T-cell (primary cell): ENCODE data around the gene TBCA. TPM values are rescaled to one million over a fixed set of nuclear protein-coding genes. Genes with fewer than 3 reads are reported as not detected.

Source experiments
- ATAC-seq, 4 experiments: fragments of 200-7000 bp in 3 of 4; fragments of 150-1000 bp in 1 of 4; cut with Tn5 transposase; replicated peaks in 1 of 4; 1 replicate in 3 of 4; 2 replicates in 1 of 4; pipeline ENCODE4 v1.10.0; 2021; ENCODE audit warnings: moderate library complexity in 3 of 4, mild to moderate bottlenecking in 2 of 4, moderate number of reproducible peaks in 1 of 4
- CTCF ChIA-PET, 2 donors: fragments of 300-600 bp; sonication (Branson Sonifier 250); formaldehyde crosslinking; loops; one replicate each; lab custom pipeline; 2022; ENCODE audit warnings: antibody characterized with exemption in 2 of 2; lab: Charles Lee
- POLR2A ChIA-PET, 2 donors: fragments of 300-600 bp; sonication (Branson Sonifier 250); formaldehyde crosslinking; loops; one replicate each; lab custom pipeline; 2022; ENCODE audit warnings: antibody characterized with exemption in 2 of 2; lab: Charles Lee
- DNase-seq, 35 experiments: peaks; one replicate each; pipeline versions ENCODE4 v3.0.0 to v3.0.0-alpha.2; 2013 to 2023
- H3K27ac ChIP-seq: one replicate; pipeline ENCODE4 v1.5.1; 2013; ENCODE audit warnings: low read length
- H3K27me3 ChIP-seq, 2 experiments: replicated peaks in 1 of 2; 1 replicate in 1 of 2; 2 replicates in 1 of 2; pipeline versions ENCODE4 v1.6.1 to v1.7.0; 2013; ENCODE audit warnings: low read length in 1 of 2, mixed read lengths in 1 of 2; ENCODE audit not compliant: control insufficient read depth in 2 of 2, insufficient read depth in 2 of 2; ENCODE audit errors: extremely low read depth in 1 of 2
- H3K36me3 ChIP-seq, 2 donors: 1 replicate in 1 of 2; 2 replicates in 1 of 2; pipeline versions ENCODE4 v1.6.1 to v1.7.0; 2013; ENCODE audit warnings: low read length in 1 of 2; ENCODE audit not compliant: control insufficient read depth in 2 of 2, insufficient read depth in 1 of 2; ENCODE audit errors: extremely low read depth in 1 of 2
- H3K4me1 ChIP-seq, 2 experiments: 1 replicate in 1 of 2; 2 replicates in 1 of 2; pipeline versions ENCODE4 v1.6.1 to v1.7.0; 2013; ENCODE audit warnings: low read length in 2 of 2, mixed read lengths in 1 of 2; ENCODE audit not compliant: insufficient read depth in 2 of 2, control insufficient read depth in 1 of 2; ENCODE audit errors: extremely low read depth in 1 of 2
- H3K4me3 ChIP-seq, 2 donors: 1 replicate in 1 of 2; 2 replicates in 1 of 2; pipeline versions ENCODE4 v1.5.1 to v1.7.0; 2013; ENCODE audit warnings: mild to moderate bottlenecking in 2 of 2, low read length in 1 of 2, moderate library complexity in 1 of 2; ENCODE audit not compliant: control insufficient read depth in 1 of 2; ENCODE audit errors: extremely low read depth in 1 of 2
- H3K9me3 ChIP-seq: 2 replicates; pipeline ENCODE4 v1.7.0; 2013
- H3K27ac Mint-ChIP-seq, 2 donors: one replicate each; pipeline ENCODE4 v1.8.0; 2020 to 2021; ENCODE audit warnings: mild to moderate bottlenecking in 2 of 2, mixed read lengths in 2 of 2
- H3K27me3 Mint-ChIP-seq, 2 donors: one replicate each; pipeline ENCODE4 v1.8.0; 2021 to 2022; ENCODE audit warnings: mixed read lengths in 2 of 2
- H3K36me3 Mint-ChIP-seq: one replicate; pipeline ENCODE4 v1.8.0; 2021; ENCODE audit warnings: mixed read lengths
- H3K4me1 Mint-ChIP-seq, 3 donors: one replicate each; pipeline ENCODE4 v1.8.0; 2020 to 2022; ENCODE audit warnings: mixed read lengths in 3 of 3, mild to moderate bottlenecking in 1 of 3
- H3K4me3 Mint-ChIP-seq, 3 donors: one replicate each; pipeline ENCODE4 v1.8.0; 2020 to 2022; ENCODE audit warnings: mild to moderate bottlenecking in 3 of 3, mixed read lengths in 3 of 3, moderate library complexity in 3 of 3
- H3K9me3 Mint-ChIP-seq, 3 donors: one replicate each; pipeline ENCODE4 v1.8.0; 2020 to 2022; ENCODE audit warnings: mixed read lengths in 3 of 3
- WGBS: methylation state at CpG from one replicate; pipeline ENCODE4 v1.1.5; 2013; ENCODE audit warnings: missing lambda C conversion rate; ENCODE audit not compliant: insufficient coverage; 5-methylcytosine and 5-hydroxymethylcytosine counted together
- total RNA-seq, 35 experiments: library from RNA in 6 of 35; stranded (reverse) in 6 of 35; fragments of 120-200 nt in 1 of 35; gene quantifications; one replicate each; pipeline versions ENCODE4 v1.2.1 to v1.2.4 and lab custom pipeline; 2013 to 2026

Gene TBCA
- total RNA-seq, 5 donors from 2014 or later (not counting 1 experiment from before 2014, with no cell fraction given) = 81.5 to 114 (median 93.4) TPM

GRCh38 chr5:77697692-77698091, 78.4 kb downstream of the TBCA start:
- H3K9me3 Mint-ChIP-seq = no peaks in the 10 kb centered on the region

GRCh38 chr5:77696120-77696519, 80.0 kb downstream of the TBCA start:
- no CpG with 5 or more reads among the region's 1 CpG for WGBS
- ATAC-seq = no peak
- Mint-ChIP-seq H3K4me3 (no peak overlapping the region), H3K27ac (no peak overlapping the region), H3K4me1 (peaks cover 20 to 36% (median 31%) of the 10 kb centered on the region in 3 donors), H3K9me3 (no peaks in the 10 kb centered on the region), H3K36me3 (peaks cover 64% of the 10 kb centered on the region), H3K27me3 (no peaks in the 10 kb centered on the region)
- DNase-seq = no peak
- Histone ChIP-seq H3K27me3 (no peaks in the 10 kb centered on the region), H3K36me3 (peaks cover 0 to 10% of the 10 kb centered on the region in 2 donors), H3K27ac (no peak overlapping the region), H3K4me3 (no peak overlapping the region), H3K4me1 (no peaks in the 10 kb centered on the region), H3K9me3 (no peaks in the 10 kb centered on the region)
- ChIA-PET CTCF (interaction anchor here in 1 of 2 donors (1.2 kb wide), 1 partner anchor 9 kb away, joined by 3 read pairs; no protein-coding TSS in a partner anchor), POLR2A (interaction anchor here in 1 of 2 donors (0.6 kb wide), 1 partner anchor 32 kb away, joined by 3 read pairs; no protein-coding TSS in a partner anchor)

More at GRCh38 chr5:77697692-77698091, 78.4 kb downstream of the TBCA start:
- H3K27me3 ChIP-seq = no peaks in the 10 kb centered on the region
- no peak overlapping the region for H3K4me3 ChIP-seq
- WGBS = 100% methylated on average over 2 of the region's 3 CpGs
- ChIA-PET CTCF (no interaction called here), POLR2A (no interaction called here)
- H3K27ac Mint-ChIP-seq = no peak overlapping the region
- no peak overlapping the region for H3K27ac ChIP-seq
- peaks cover 20 to 37% (median 31%) of the 10 kb centered on the region in 3 donors for H3K4me1 Mint-ChIP-seq
- no peaks in the 10 kb centered on the region for H3K9me3 ChIP-seq
- peaks cover 0 to 6% of the 10 kb centered on the region in 2 donors for H3K36me3 ChIP-seq
- DNase-seq (no peak), ATAC-seq (no peak)
- H3K4me3 Mint-ChIP-seq = no peak overlapping the region
- H3K27me3 Mint-ChIP-seq = no peaks in the 10 kb centered on the region
- peaks cover 68% of the 10 kb centered on the region for H3K36me3 Mint-ChIP-seq
- no peaks in the 10 kb centered on the region for H3K4me1 ChIP-seq

- H3K9me3 Mint-ChIP-seq = no peaks in the 10 kb centered on the region
- peaks cover 56% of the 10 kb centered on the region for H3K36me3 Mint-ChIP-seq
- no peaks in the 10 kb centered on the region for H3K9me3 ChIP-seq
- no peaks in the 10 kb centered on the region for H3K27me3 ChIP-seq
- H3K4me1 Mint-ChIP-seq = peaks cover 14 to 22% (median 20%) of the 10 kb centered on the region in 3 donors
- no peaks in the 10 kb centered on the region for H3K4me1 ChIP-seq
- ATAC-seq = no peak
- H3K4me3 Mint-ChIP-seq = no peak overlapping the region
- ChIA-PET POLR2A (no interaction called here), CTCF (no interaction called here)
- peaks cover 0 to 12% of the 10 kb centered on the region in 2 donors for H3K36me3 ChIP-seq
- H3K27ac Mint-ChIP-seq = no peak overlapping the region
- DNase-seq = no peak
- H3K4me3 ChIP-seq = no peak overlapping the region
- no peaks in the 10 kb centered on the region for H3K27me3 Mint-ChIP-seq
- H3K27ac ChIP-seq = no peak overlapping the region
- no CpG with 5 or more reads among the region's 3 CpGs for WGBS
These were observed 82.2 kb downstream of the TBCA start for GRCh38 chr5:77693913-77694312.

- ATAC-seq (no peak), DNase-seq (no peak)
- Mint-ChIP-seq H3K4me1 (no peaks in the 10 kb centered on the region), H3K36me3 (peaks cover 5% of the 10 kb centered on the region), H3K4me3 (no peak overlapping the region), H3K27ac (no peak overlapping the region), H3K9me3 (no peaks in the 10 kb centered on the region), H3K27me3 (peaks cover 6% of the 10 kb centered on the region in 2 donors)
- Histone ChIP-seq H3K4me3 (no peak overlapping the region), H3K4me1 (no peaks in the 10 kb centered on the region), H3K27me3 (peaks cover 0 to 4% of the 10 kb centered on the region in 2 experiments), H3K9me3 (no peaks in the 10 kb centered on the region), H3K36me3 (no peaks in the 10 kb centered on the region), H3K27ac (no peak overlapping the region)
- CTCF ChIA-PET = no interaction called here
- WGBS = 96% methylated on average over 4 of the region's 6 CpGs
- POLR2A ChIA-PET = no interaction called here
These were observed 92.9 kb downstream of the TBCA start for GRCh38 chr5:77683171-77683732.

GRCh38 chr5:77670526-77670925, 105.6 kb downstream of the TBCA start:
- H3K4me1 Mint-ChIP-seq = no peaks in the 10 kb centered on the region
- Histone ChIP-seq H3K9me3 (no peaks in the 10 kb centered on the region), H3K27me3 (no peaks in the 10 kb centered on the region), H3K4me3 (no peak overlapping the region), H3K36me3 (no peaks in the 10 kb centered on the region), H3K27ac (no peak overlapping the region), H3K4me1 (peaks cover 0 to 2% of the 10 kb centered on the region in 2 experiments)
- H3K27ac Mint-ChIP-seq = no peak overlapping the region
- H3K9me3 Mint-ChIP-seq = peaks cover 4 to 10% (median 9%) of the 10 kb centered on the region in 3 donors
- ChIA-PET CTCF (interaction anchor here in 1 of 2 donors (0.8 kb wide), 1 partner anchor 24 kb away, joined by 3 read pairs; no protein-coding TSS in a partner anchor), POLR2A (no interaction called here)
- H3K36me3 Mint-ChIP-seq = no peaks in the 10 kb centered on the region
- DNase-seq = no peak
- H3K27me3 Mint-ChIP-seq = peaks cover 21 to 27% of the 10 kb centered on the region in 2 donors
- no CpG with 5 or more reads among the region's 3 CpGs for WGBS
- H3K4me3 Mint-ChIP-seq = no peak overlapping the region
- no peak for ATAC-seq

- no peaks in the 10 kb centered on the region for H3K36me3 ChIP-seq
- Mint-ChIP-seq H3K27ac (no peak overlapping the region), H3K9me3 (peaks cover under 1 to 6% (median 1%) of the 10 kb centered on the region in 3 donors), H3K27me3 (peaks cover 21 to 27% of the 10 kb centered on the region in 2 donors), H3K4me1 (no peaks in the 10 kb centered on the region), H3K4me3 (no peak overlapping the region), H3K36me3 (no peaks in the 10 kb centered on the region)
- CTCF ChIA-PET = no interaction called here
- DNase-seq (no peak), ATAC-seq (no peak)
- no peaks in the 10 kb centered on the region for H3K27me3 ChIP-seq
- peaks cover 0 to 2% of the 10 kb centered on the region in 2 experiments for H3K4me1 ChIP-seq
- POLR2A ChIA-PET = interaction anchor here in 1 of 2 donors (0.7 kb wide), 1 partner anchor 35 kb away, joined by 3 read pairs; no protein-coding TSS in a partner anchor
- H3K4me3 ChIP-seq = no peak overlapping the region
- no peaks in the 10 kb centered on the region for H3K9me3 ChIP-seq
- 57% methylated on average over 1 of the region's 1 CpG for WGBS
- no peak overlapping the region for H3K27ac ChIP-seq
These were observed 106.5 kb downstream of the TBCA start for GRCh38 chr5:77669677-77670076.
